OCI-LY7 (cell line): Measurements from ENCODE around the gene KRT76. TPM values are rescaled to one million over a fixed set of nuclear protein-coding genes. Genes with fewer than 3 reads are reported as not detected.

Source experiments
- BruUV-seq: library from RNA; stranded (reverse); fragments of 400-500 nt; replicated peaks from 2 replicates; lab custom pipeline; 2021; lab: Mats Ljungman, UMichigan
- CTCF ChIA-PET: fragments of 300-600 bp; sonication (Branson Sonifier 250); formaldehyde crosslinking; loops from one replicate; lab custom pipeline; 2022; ENCODE audit warnings: antibody characterized with exemption; ENCODE audit not compliant: unreplicated experiment; lab: Charles Lee
- POLR2A ChIA-PET: fragments of 300-600 bp; sonication (Branson Sonifier 250); formaldehyde crosslinking; loops from one replicate; lab custom pipeline; 2022; ENCODE audit warnings: antibody characterized with exemption; lab: Charles Lee
- DNase-seq: peaks from one replicate; pipeline ENCODE4 v3.0.0-alpha.2; 2015; ENCODE audit warnings: low spot score
- H2AFZ ChIP-seq: fragments of 200-600 bp; sonication (generic), shearing (Covaris generic); 2 replicates; pipeline ENCODE4 v1.6.1; 2014; ENCODE audit warnings: mild to moderate bottlenecking, antibody characterized with exemption, low read length, moderate library complexity
- H3K27ac ChIP-seq: fragments of 200-600 bp; sonication (generic); 2 replicates; pipeline ENCODE4 v1.5.1; 2014; ENCODE audit warnings: mixed run types, low read depth, mild to moderate bottlenecking, moderate library complexity, low read length, inconsistent platforms; ENCODE audit not compliant: poor library complexity, severe bottlenecking
- H3K36me3 ChIP-seq: fragments of 200-600 bp; sonication (generic); 2 replicates; pipeline ENCODE4 v1.6.1; 2014; ENCODE audit warnings: mild to moderate bottlenecking, antibody characterized with exemption, low read length, moderate library complexity, mixed read lengths; ENCODE audit not compliant: insufficient read depth
- H3K4me1 ChIP-seq: fragments of 200-600 bp; sonication (generic); 2 replicates; pipeline ENCODE4 v1.5.1; 2014; ENCODE audit warnings: mild to moderate bottlenecking, low read length; ENCODE audit not compliant: insufficient read depth, poor library complexity, severe bottlenecking
- H3K4me2 ChIP-seq: fragments of 200-600 bp; sonication (generic); 2 replicates; pipeline ENCODE4 v1.6.1; 2014; ENCODE audit warnings: mild to moderate bottlenecking, low read length
- H3K4me3 ChIP-seq: fragments of 200-600 bp; sonication (generic); 2 replicates; pipeline ENCODE4 v1.5.1; 2014; ENCODE audit warnings: mild to moderate bottlenecking, low read depth, low read length; ENCODE audit not compliant: poor library complexity, severe bottlenecking
- H3K79me2 ChIP-seq: fragments of 200-600 bp; sonication (generic); 2 replicates; pipeline ENCODE4 v1.6.1; 2016; ENCODE audit warnings: low read depth, mild to moderate bottlenecking, low read length, moderate library complexity, mixed read lengths; ENCODE audit not compliant: insufficient read depth
- H3K9me2 ChIP-seq: fragments of 200-600 bp; sonication (generic); 2 replicates; pipeline ENCODE4 v1.6.1; 2016; ENCODE audit warnings: mild to moderate bottlenecking, low read length, mixed read lengths; ENCODE audit not compliant: insufficient read depth
- H3K9me3 ChIP-seq: fragments of 200-600 bp; sonication (generic); 2 replicates; pipeline ENCODE4 v1.6.1; 2014; ENCODE audit warnings: mild to moderate bottlenecking, mixed run types, low read length, mixed read lengths
- H4K20me1 ChIP-seq: fragments of 200-600 bp; sonication (generic); 2 replicates; pipeline ENCODE4 v1.6.1; 2014; ENCODE audit warnings: mild to moderate bottlenecking, antibody characterized with exemption, low read length, moderate library complexity, mixed read lengths; ENCODE audit not compliant: insufficient read depth
- EZH2phosphoT487 ChIP-seq: fragments of 200-600 bp; sonication (generic); IDR thresholded peaks from 2 replicates; pipeline ENCODE4 v1.6.1; 2018; ENCODE audit warnings: low read depth, borderline replicate concordance, mild to moderate bottlenecking, mixed run types, antibody characterized with exemption, low read length, moderate library complexity, mixed read lengths
- intact Hi-C: fragments of 100-400 bp; cut with micrococcal nuclease; formaldehyde crosslinking; loops from one replicate; pipeline ENCODE4 v1.10.0; 2022; ENCODE audit not compliant: unreplicated experiment
- total RNA-seq, 2 experiments: library from RNA; depleted of rRNA in 1 of 2; stranded (reverse); fragments of >200 nt in 1 of 2; shearing (Covaris generic) in 1 of 2; gene quantifications; 2 replicates each; pipeline ENCODE4 v1.2.3, GENCODE V29; 2014 to 2022
- TF ChIP-seq, protein P1 (sequence below): fragments of 200-600 bp; sonication (generic); conservative IDR thresholded peaks from 2 replicates; pipeline ENCODE4 v1.5.1; 2014; ENCODE audit warnings: mild to moderate bottlenecking, antibody characterized with exemption, low read length, moderate library complexity, mixed read lengths

The KRT76 gene
- total RNA-seq, 2 experiments from 2014 or later = not detected

DNA sequence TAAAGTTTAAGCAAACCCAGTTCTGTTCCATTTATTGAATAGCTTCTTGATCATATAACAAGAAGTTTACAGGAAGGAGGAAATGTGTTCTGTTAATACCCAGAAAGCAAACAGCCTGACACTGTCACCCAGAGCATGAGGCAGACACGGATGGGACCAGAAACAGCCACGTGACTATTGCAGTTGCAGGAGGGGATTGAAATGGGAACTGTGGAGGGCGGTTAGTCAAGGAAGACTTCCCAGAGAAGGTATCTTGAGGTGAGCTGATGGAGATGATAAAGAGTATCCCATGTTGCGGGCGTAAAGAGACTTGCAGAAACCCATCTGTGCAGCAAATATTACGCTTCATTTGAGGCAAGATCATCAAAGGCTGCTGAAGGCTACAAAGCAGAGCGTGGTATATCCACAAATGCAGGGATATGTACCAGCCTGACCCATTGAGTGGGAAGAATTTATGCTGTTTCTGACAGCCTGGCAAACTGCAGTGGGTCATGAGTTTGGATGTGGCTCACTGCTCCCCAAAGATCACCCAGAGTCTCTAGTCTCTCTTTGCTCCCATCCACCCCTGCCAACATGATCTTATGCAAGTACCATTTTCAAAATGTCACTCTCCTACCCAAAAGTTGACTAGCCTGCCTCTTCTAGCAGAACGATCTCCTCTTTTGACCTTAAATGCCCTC is 20.7 kb downstream of the KRT76 start:
- no TSS peak for BruUV-seq
- H3K4me2 ChIP-seq = no peak overlapping the region
- H3K9me2 ChIP-seq = no peaks in the 10 kb centered on the region
- no peak overlapping the region for H3K4me3 ChIP-seq
- no peaks in the 10 kb centered on the region for H3K9me3 ChIP-seq
- H3K36me3 ChIP-seq = no peaks in the 10 kb centered on the region
- no peak for TF ChIP-seq EZH2phosphoT487
- TF ChIP-seq, protein P1, sequence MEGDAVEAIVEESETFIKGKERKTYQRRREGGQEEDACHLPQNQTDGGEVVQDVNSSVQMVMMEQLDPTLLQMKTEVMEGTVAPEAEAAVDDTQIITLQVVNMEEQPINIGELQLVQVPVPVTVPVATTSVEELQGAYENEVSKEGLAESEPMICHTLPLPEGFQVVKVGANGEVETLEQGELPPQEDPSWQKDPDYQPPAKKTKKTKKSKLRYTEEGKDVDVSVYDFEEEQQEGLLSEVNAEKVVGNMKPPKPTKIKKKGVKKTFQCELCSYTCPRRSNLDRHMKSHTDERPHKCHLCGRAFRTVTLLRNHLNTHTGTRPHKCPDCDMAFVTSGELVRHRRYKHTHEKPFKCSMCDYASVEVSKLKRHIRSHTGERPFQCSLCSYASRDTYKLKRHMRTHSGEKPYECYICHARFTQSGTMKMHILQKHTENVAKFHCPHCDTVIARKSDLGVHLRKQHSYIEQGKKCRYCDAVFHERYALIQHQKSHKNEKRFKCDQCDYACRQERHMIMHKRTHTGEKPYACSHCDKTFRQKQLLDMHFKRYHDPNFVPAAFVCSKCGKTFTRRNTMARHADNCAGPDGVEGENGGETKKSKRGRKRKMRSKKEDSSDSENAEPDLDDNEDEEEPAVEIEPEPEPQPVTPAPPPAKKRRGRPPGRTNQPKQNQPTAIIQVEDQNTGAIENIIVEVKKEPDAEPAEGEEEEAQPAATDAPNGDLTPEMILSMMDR = no peak
- intact Hi-C loops = no loop called here
- ChIA-PET POLR2A (interaction anchor here (0.6 to 0.7 kb wide), 2 partner anchors 32 to 633 kb away, joined by 3 to 5 read pairs; no protein-coding TSS in a partner anchor), CTCF (no interaction called here)
- H3K79me2 ChIP-seq = no peaks in the 10 kb centered on the region
- no peaks in the 10 kb centered on the region for H4K20me1 ChIP-seq
- no peak overlapping the region for H3K27ac ChIP-seq
- no peak overlapping the region for H2AFZ ChIP-seq
- H3K4me1 ChIP-seq = no peaks in the 10 kb centered on the region
- DNase-seq = no peak

DNA sequence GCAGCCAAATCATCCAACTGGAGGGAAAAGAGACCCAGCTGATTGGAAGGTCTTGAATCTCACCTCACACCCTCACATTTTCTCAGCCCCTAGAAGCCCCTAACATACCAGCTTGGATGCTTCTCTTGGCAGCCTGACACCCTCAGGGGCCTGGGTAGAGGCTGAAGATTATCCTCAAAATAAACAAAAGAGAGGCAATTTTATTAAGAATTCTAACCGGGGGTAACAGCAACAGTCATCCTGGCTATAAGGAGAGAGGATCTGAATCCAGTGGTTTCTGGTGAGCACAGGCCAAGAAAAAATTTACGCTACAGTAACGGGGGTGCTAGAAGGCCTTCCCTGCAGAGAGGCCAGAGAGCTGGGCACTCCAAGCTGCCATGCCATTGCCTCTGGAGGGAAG is 21.6 kb downstream of the KRT76 start:
- Histone ChIP-seq H3K79me2 (no peaks in the 10 kb centered on the region), H4K20me1 (no peaks in the 10 kb centered on the region), H3K4me3 (no peak overlapping the region), H3K4me2 (no peak overlapping the region), H3K27ac (no peak overlapping the region), H2AFZ (no peak overlapping the region), H3K36me3 (no peaks in the 10 kb centered on the region), H3K4me1 (no peaks in the 10 kb centered on the region), H3K9me3 (no peaks in the 10 kb centered on the region), H3K9me2 (no peaks in the 10 kb centered on the region)
- POLR2A ChIA-PET = interaction anchor here (0.6 kb wide), 1 partner anchor 632 kb away, joined by 5 read pairs; no protein-coding TSS in a partner anchor
- no peak for DNase-seq
- intact Hi-C loops = no loop called here
- no TSS peak for BruUV-seq
- TF ChIP-seq, protein P1 = no peak
- TF ChIP-seq EZH2phosphoT487 = no peak
- CTCF ChIA-PET = no interaction called here

DNA sequence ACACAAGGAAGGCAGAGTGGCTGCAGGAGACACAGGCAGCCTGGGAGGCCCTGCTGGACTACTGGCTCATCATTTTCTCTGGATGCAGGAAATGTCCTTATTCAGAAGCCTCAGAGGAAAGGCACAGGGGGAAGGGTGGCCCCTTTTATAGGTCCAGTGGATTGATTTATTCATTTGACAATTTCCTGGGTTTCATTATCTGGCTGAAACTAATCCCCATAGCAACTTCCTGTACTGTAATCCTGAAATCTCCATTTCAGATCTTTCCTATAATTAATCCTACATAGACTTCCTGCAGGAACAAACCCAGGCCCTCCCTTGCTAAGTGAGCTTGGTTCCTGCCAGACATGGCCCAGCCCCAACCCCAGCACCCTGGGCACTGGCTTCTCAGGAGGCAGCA is 23.0 kb downstream of the KRT76 start:
- CTCF ChIA-PET = no interaction called here
- Histone ChIP-seq H3K9me3 (no peaks in the 10 kb centered on the region), H3K27ac (no peak overlapping the region), H3K36me3 (no peaks in the 10 kb centered on the region), H3K9me2 (no peaks in the 10 kb centered on the region), H4K20me1 (no peaks in the 10 kb centered on the region), H2AFZ (no peak overlapping the region), H3K4me2 (no peak overlapping the region), H3K79me2 (no peaks in the 10 kb centered on the region), H3K4me1 (no peaks in the 10 kb centered on the region), H3K4me3 (no peak overlapping the region)
- no peak for DNase-seq
- POLR2A ChIA-PET = no interaction called here
- intact Hi-C loops = no loop called here
- no peak for TF ChIP-seq EZH2phosphoT487
- TF ChIP-seq, protein P1 = no peak
- no TSS peak for BruUV-seq
